Measurements from ENCODE around the gene ZNF341.

The ZNF341 gene

GRCh38 chr20:33796263-33796906 lies 64.6 kb downstream of the ZNF341 start:
- DNase-seq: no peak

- DNase-seq: no peak
These were observed 65.2 kb downstream of the ZNF341 start for GRCh38 chr20:33796907-33797544.

- DNase-seq: no peak
These were observed 66.6 kb downstream of the ZNF341 start for GRCh38 chr20:33798444-33798843.

- DNase-seq: peak; percentile 81
These were observed 72.1 kb downstream of the ZNF341 start for GRCh38 chr20:33803921-33804337.

- DNase-seq: no peak
These were observed 76.6 kb downstream of the ZNF341 start for GRCh38 chr20:33808388-33808787.

- no peak for DNase-seq
These were observed 78.5 kb downstream of the ZNF341 start for GRCh38 chr20:33810259-33810658.

GRCh38 chr20:33810885-33811775 lies 79.3 kb downstream of the ZNF341 start, which contains the start of gene CHMP4B:
Gene CHMP4B (plus strand): TSS chr20:33811348. CDS start chr20:33811469, 121 bp downstream.
- DNase-seq: peak; percentile 99

GRCh38 chr20:33811776-33812151 lies 80.0 kb downstream of the ZNF341 start:
- no peak for DNase-seq

- DNase-seq: peak; percentile 74
These were observed 80.5 kb downstream of the ZNF341 start for GRCh38 chr20:33812152-33812849.

- peak; percentile 12 for DNase-seq
These were observed 81.2 kb downstream of the ZNF341 start for GRCh38 chr20:33812908-33813462.

- DNase-seq: no peak
These were observed 82.5 kb downstream of the ZNF341 start for GRCh38 chr20:33814238-33814712.

- no peak for DNase-seq
These were observed 83.9 kb downstream of the ZNF341 start for GRCh38 chr20:33815671-33816070.

- no peak for DNase-seq
These were observed 84.4 kb downstream of the ZNF341 start for GRCh38 chr20:33816191-33816590.

- no peak for DNase-seq
These were observed 85.6 kb downstream of the ZNF341 start for GRCh38 chr20:33817411-33817810.

- no peak for DNase-seq
These were observed 87.7 kb downstream of the ZNF341 start for GRCh38 chr20:33819456-33819855.

GRCh38 chr20:33820362-33820761 lies 88.6 kb downstream of the ZNF341 start:
- DNase-seq: no peak

- no peak for DNase-seq
These were observed 89.6 kb downstream of the ZNF341 start for GRCh38 chr20:33821270-33821836.

GRCh38 chr20:33822423-33822822 lies 90.6 kb downstream of the ZNF341 start:
- DNase-seq: no peak

- DNase-seq: no peak
These were observed 91.2 kb downstream of the ZNF341 start for GRCh38 chr20:33822991-33823390.

- no peak for DNase-seq
These were observed 93.1 kb downstream of the ZNF341 start for GRCh38 chr20:33824852-33825251.

- no peak for DNase-seq
These were observed 93.8 kb downstream of the ZNF341 start for GRCh38 chr20:33825340-33826269.
